NOMO-1 treated with DMSO at 0.1 percent for 48 hours (cell line): ENCODE results near the gene TNS1.

Source experiments
- DNase-seq: peaks from one replicate; lab custom pipeline; 2025; ENCODE audit not compliant: unreplicated experiment; lab: John Stamatoyannopoulos, UW

The TNS1 gene

GRCh38 chr2:217999595-217999959, 3.2 kb downstream of the TNS1 start:
- no peak for DNase-seq

DNA sequence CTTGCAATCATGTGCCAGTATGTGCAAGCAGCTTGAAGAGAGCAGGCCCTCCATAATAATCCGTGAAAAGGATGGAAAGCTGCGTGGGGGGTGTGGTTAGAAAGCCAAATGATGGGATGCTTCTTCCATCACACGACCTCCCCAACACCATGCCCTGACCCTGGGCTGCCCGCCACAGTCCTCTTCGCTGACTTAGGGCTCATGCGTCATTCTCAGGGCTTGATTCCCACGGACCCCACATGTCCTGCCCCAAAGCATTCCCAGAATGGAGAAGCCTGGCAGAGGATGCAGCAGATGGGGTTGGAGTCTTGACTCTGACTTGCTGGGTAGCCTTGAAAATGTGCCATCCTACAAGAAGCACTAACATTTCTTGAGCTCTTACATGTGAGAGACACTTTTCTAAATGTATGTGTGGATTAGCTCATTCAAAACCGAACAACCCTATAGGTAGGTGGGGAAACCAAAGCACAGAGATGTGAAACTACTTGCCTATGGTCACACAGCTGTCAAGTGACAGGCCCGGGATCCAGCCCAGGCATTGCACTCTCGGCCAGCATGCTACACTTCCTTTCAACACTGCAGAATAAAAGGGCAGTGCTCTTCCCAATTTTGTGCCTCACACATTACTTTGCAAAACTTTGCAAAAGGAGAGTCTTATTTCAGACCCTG, 3.7 kb downstream of the TNS1 start:
- no peak for DNase-seq

DNA sequence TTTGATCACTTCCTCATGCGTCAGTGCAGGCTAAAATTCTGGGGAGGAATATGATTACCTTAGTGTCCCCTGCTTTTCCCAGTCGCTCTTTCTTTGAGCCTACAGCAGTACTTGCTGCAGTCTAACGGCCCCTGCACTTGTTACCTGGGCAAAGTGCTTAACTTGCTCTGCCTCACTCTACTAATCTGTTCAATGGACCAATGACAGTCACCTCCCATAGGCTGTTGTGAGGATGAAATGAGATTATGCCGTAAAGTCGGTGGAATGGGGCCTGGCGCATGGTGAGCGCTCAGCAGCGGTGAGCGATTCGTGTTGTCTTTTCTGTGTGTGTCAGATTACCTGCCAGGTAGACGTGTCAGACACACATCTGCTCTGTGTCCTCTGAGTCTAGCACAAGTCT, 5.3 kb downstream of the TNS1 start:
- no peak for DNase-seq

DNA sequence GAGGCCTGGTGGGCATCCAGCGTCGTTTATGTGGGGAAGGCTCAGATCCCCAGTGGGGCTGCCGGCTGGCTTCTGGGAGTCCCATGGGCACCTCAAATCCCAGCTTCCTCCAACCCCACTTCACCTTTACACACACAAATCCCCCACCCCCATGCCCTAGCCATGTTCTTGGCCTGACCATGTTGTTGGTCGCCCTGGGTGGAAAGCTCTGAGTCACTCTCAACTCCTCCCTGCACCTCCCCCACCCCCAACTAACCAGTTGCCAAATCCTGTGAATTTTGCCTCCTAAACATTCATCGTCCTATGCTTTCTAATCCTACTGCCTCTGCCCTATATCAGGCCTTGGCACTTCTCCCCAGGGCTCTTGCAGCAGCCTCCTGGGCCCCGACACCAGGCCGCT, 6.4 kb downstream of the TNS1 start:
- peak; percentile 9 for DNase-seq

GRCh38 chr2:217995731-217996231, 7.0 kb downstream of the TNS1 start:
- DNase-seq: no peak

DNA sequence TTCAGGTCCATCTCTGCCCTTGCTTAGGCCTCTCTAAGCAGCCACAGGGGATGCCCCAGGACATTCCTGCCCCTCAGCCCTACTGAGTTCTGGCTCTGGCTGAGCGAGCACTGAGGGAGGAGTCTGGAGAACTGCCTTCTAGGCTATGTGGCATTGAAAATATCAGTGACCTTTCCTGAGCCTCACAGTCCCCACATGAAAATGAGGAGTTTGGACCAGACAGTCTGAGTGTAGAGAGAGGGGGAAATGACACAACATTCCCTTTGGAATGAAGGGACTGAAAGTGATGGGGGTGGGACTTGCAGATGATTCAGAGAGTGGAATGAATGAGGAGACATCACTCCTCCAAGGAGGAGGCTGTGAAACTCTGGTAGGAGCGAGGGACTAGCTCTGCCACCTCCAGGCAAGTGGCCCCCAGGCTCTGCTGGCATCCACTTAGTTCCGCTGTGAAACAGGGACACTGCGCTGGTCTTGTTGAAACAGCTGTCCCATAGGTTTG, 8.0 kb downstream of the TNS1 start:
- no peak for DNase-seq

GRCh38 chr2:217993817-217994463, 8.9 kb downstream of the TNS1 start:
- peak; percentile 38 for DNase-seq

DNA sequence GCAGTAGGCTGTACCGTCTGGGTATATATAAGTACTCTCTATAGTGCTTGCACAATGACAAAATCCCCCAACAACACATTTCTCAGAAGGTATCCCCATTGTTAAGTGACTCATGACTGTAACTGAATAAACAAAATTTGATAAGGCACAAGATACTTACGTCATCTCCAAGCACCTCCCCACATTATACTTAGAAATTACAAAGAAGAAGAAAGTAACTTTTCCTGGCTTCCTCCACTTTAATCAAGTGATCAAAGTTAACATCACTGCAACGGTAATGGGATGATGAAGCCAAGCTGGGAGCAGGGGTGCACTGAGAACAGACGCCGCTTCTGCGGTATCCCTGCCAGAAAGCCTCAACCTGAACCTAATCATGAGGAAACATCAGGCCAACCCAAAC, 9.7 kb downstream of the TNS1 start:
- DNase-seq: no peak

- no peak for DNase-seq
Measured at GRCh38 chr2:217992061-217992460, 10.7 kb downstream of the TNS1 start.

GRCh38 chr2:217990791-217991465, 11.9 kb downstream of the TNS1 start:
- no peak for DNase-seq

- no peak for DNase-seq
Measured at GRCh38 chr2:217990389-217990788, 12.4 kb downstream of the TNS1 start.

DNA sequence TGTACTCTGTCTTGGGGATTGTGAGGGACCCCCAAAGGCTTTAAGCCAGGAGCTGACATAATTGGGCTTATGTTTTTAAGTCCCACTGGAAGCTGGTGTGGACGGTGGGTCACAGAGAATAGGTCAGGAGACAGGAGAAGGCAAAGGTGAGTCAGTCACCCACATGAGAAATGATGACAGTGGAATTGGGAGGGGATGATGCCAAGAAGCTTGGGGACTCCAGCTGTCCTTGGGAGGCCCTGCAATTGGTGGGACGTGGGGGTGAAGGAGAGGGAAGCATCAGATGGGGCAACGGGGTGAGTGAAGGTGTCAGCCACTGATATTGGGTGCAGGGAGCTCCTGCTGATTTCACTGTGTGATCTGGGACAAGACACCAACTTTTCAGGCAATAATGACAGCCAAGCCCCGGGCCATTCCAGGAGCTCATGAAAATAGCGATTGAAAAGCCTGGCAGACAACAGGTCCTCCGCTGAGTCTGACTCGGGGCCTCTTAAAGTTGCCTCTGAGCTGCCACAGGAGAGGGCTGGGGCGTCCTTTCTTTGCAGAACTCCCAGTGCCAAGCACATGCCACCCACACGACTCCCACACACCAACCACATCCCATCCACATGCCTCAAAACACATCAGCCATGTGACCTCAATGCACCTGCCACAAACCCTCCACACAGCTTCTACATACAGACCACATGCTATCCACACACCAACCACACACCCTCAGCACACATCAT, 13.4 kb downstream of the TNS1 start:
- no peak for DNase-seq

DNA sequence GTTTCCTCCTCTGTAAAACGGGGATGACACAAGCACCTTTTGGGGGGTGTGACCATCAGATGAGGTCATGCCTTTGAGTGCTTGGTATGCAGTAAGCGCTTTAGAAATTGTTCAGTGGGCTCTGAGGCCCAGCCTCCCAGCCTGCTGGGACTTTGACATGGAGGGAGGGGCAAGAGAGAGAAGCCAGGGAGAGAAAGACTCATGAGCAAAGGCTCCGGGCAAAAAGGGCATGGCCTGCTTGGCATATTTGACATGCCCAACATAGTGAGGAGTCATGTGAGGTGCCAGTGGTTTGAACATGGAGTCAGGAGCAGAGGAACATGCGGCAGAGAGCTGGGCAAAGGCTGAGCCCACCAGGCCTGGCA, 14.0 kb downstream of the TNS1 start:
- no peak for DNase-seq

- peak; percentile 64 for DNase-seq
Measured at GRCh38 chr2:217988014-217988839, 14.6 kb downstream of the TNS1 start.

GRCh38 chr2:217987391-217987790, 15.4 kb downstream of the TNS1 start:
- DNase-seq: no peak

DNA sequence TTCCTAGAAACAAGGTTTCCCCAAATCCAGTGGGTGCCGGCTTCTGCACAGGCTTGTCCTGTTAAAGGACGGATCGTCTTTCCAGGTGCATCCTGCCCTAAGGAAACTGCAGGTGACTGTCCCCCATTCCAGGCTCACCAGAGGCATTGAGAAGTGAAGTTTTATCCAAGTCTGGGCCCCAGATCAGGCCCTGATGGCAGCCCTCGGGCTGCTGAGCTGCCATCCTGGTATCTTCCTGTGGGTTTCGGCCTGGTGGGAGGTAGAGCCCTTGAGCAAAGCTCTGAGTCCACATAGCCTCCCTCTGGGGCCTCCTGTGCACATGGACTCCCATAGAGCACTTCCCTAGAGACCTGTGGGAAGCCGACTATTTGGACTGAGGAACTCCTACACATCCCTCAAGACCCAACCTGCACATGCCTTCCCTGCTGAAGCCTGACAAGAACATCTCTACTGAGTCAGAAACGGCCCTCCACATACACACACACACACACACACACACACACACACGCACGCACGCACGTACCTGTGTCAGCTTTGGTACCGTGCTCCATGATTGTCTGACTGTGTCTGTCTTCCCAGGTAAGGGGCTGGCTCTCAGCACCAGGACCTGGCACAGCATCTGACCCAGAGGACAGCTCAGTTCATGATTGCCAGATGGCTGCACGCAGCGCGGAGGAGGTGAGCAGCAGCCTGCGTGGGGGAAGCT, 16.4 kb downstream of the TNS1 start:
- no peak for DNase-seq

DNA sequence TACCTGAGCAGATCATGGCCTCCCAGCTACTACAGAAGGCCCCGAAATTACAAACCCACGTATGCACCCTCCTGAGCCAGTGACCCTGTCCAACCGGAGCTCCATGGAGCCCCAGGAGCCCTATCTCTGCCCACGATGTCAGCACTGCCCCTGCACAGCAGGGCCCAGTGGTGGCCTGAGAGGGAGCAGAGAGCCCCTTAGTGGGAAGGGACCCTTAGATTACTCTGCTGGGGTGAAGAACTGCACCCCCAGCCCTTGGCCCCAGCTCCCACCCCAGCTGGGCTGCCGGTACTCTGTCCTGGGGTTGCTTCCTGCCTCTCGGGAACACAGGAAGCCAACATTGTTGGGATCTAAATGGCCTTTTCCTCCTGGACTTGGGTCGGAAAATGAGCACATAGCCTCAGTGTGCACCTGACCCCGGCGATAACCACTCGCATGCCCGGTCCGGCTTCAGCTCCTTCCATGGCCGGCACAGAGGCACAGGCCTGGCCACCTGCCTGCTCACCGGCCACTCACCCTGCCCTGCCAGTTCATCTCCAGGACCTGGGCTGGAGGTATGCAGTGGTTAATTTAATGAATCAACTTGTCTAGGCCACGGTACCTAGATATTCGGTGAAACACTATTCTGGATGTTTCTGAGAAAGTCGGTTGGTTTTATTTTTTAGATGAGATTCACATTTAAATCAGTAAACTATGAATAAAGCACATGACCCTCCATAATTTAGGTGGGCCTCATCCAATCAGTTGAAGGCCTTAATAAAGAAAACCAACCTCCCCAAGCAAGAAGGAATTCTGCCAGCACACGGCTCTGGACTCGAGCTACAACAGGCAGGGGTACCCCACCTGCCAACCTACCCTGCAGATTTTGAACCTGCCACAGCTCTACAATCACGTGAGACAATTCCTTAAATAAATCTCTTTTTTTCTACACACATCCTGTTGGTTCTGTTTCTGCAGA, 19.2 kb downstream of the TNS1 start:
- no peak for DNase-seq

- no peak for DNase-seq
Measured at GRCh38 chr2:217981971-217982370, 20.8 kb downstream of the TNS1 start.
